GM19240 (cell line): ENCODE results near the gene PHAX.
"Not testable (repeated sequence)": the region's sequence is repeated elsewhere in the genome, so short reads cannot be mapped to it uniquely, and the experiment has no call there.

Experiments
- DNase-seq: peaks from one replicate; pipeline ENCODE4 v3.0.0; 2011; ENCODE audit warnings: low spot score; ENCODE audit not compliant: insufficient read length

PHAX gene

DNA sequence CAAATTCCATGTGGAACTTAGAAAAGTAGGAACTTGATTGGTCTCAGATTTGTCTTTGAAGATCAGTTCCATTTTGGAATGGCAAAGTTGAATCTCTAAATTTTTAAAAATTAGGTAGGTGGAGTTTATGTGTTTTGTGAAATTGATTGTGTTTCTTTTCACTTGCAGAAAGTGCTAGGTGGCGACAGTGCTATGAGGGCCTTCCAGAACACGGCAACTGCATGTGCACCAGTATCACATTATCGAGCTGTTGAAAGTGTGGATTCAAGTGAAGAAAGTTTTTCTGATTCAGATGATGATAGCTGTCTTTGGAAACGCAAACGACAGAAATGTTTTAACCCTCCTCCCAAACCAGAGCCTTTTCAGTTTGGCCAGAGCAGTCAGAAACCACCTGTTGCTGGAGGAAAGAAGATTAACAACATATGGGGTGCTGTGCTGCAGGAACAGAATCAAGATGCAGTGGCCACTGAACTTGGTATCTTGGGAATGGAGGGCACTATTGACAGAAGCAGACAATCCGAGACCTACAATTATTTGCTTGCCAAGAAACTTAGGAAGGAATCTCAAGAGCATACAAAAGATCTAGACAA, 2.8 kb downstream of the PHAX start:
- DNase-seq = no peak

DNA sequence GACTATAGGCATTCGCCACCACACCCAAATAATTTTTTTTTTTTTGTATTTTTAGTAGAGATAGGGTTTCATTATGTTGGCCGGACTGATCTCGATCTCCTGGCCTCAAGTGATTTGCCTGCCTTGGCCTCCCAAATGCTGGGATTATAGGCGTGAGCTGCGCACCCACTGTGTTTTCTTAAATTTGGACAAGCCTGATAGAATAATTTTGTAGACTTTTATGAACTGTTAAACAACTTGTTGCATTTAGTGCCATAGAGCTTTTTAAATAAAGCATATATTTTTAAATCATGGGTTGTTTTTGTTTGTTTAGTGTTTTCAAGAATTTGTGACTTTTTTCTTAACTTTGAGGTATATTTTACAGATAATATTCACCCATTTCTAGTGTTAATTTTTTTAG, 4.8 kb downstream of the PHAX start:
- DNase-seq = no peak

DNA sequence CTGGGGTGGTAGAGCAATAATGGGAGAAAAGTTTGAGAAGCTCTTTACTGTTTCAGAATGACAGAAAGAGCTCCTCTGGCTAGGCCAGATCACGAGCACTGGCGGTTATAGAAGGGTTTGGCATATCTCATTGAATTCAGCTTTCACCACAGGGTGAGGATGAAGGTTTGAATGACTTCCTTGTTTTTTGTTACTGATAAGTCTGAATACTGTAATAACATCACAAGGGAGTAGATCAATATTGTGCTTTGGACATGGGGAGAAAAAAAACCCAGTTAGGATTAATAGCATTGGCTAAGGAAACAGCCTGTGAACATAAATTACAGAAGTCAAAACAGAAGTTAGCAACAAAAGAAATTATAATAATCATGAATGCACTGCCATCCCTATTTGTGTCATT, 9.4 kb downstream of the PHAX start:
- no peak for DNase-seq

GRCh38 chr5:126610616-126611015, 9.9 kb downstream of the PHAX start:
- DNase-seq = no peak

- DNase-seq = no peak
Observed at GRCh38 chr5:126613941-126614592, 13.3 kb downstream of the PHAX start.

GRCh38 chr5:126615286-126615685, 14.5 kb downstream of the PHAX start:
- peak; percentile 11 for DNase-seq

- DNase-seq = not testable (repeated sequence)
Observed at GRCh38 chr5:126617603-126618002, 16.9 kb downstream of the PHAX start.

- no peak for DNase-seq
Observed at GRCh38 chr5:126619781-126620180, 19.0 kb downstream of the PHAX start.

DNA sequence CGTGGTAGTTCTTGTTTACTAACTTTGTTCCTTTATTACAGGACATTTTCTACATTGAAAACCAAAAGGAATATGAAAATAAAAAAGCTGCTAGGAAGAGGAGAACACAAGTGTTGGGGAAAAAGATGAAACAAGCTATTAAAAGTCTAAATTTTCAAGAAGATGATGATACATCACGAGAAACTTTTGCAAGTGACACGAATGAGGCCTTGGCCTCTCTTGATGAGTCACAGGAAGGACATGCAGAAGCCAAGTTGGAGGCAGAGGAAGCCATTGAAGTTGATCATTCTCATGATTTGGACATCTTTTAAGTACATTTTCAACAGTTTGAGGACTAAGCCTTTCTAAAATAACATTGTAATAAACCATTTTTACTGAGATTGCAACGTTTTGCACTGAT, 23.8 kb downstream of the PHAX start:
- no peak for DNase-seq

- DNase-seq = no peak
Observed at GRCh38 chr5:126628102-126628501, 27.4 kb downstream of the PHAX start.

DNA sequence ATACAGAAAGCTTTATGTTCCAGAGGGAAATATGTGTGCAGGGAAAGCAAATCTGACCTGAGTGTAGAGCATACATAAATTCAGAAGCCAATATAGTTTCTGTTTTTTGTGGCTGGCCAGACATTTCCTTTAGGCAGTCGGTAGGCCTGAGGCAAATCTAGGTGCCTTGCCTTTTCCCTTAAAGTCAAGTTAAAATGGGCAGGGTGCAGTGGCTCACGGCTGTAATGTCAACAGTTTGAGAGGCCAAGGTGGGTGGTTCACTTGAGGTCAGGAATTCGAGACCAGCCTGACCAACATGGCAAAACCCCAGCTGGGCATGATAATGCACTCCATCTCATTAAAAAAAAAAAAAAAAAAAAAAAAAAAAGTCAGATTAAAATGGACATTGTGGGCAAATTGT, 31.2 kb downstream of the PHAX start:
- no peak for DNase-seq

DNA sequence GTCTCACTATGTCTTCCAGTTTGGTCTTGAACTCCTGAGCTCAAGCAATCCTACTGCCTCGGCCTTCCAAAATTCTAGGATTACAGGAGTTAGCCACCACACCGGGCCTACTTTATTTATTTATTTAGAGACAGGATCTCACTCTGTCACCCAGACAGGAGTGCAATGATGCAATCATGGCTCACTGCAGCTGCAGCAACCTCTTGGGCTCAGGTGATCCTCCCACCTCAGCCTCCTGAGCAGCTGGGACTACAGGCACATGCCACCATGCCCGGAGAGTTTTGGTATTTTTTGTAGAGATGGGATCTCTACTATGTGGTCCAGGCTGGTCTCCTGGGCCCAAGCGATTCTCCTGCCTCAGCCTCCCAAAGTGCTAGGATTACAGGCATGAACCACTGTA, 32.8 kb downstream of the PHAX start:
- DNase-seq = no peak

GRCh38 chr5:126635585-126635984, 34.8 kb downstream of the PHAX start:
- no peak for DNase-seq

- no peak for DNase-seq
Observed at GRCh38 chr5:126636956-126637355, 36.2 kb downstream of the PHAX start.

- no peak for DNase-seq
Observed at GRCh38 chr5:126640866-126641265, 40.1 kb downstream of the PHAX start.

- DNase-seq = no peak
Observed at GRCh38 chr5:126641387-126641786, 40.6 kb downstream of the PHAX start.

DNA sequence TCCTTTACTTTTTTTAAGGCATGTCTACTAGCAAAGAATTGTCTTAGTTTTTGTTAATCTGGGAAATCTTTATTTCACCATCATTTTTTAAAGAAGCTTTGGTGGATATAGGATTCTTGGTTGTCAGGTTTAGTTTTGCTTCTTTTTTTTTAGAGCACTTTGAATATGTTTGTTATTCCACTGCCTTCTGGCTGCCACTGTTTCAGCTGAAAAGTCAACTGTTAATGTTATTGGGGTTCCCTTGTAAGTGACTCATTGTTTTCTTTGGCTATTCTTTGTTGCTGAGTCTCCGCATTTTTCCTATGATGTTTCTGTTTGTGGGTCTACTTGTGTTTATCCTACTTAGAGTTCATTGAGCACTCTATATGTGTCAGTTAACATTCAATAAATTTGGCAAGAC, 44.4 kb downstream of the PHAX start:
- DNase-seq = no peak

DNA sequence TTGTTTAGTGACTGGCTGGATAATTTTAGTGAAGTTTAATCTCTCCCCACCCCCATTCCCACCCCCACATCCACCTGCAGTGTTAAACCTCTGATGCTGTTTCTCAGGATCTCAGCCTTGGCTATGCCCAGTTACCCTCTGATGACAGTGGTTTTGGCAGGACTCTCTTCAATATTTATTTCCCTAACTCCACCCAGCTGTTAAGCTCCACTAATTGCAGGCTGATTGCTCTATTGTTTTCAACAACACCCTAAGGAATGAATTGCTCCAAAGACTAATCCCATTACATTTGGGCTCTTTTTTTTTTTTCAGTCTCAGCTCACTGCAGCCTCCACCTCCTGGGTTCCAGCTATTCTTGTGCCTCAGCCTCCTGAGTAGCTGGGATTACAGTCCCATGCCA, 46.3 kb downstream of the PHAX start:
- no peak for DNase-seq

GRCh38 chr5:126648471-126648870, 47.7 kb downstream of the PHAX start:
- no peak for DNase-seq

GRCh38 chr5:126649057-126649456, 48.3 kb downstream of the PHAX start:
- not testable (repeated sequence) for DNase-seq

DNA sequence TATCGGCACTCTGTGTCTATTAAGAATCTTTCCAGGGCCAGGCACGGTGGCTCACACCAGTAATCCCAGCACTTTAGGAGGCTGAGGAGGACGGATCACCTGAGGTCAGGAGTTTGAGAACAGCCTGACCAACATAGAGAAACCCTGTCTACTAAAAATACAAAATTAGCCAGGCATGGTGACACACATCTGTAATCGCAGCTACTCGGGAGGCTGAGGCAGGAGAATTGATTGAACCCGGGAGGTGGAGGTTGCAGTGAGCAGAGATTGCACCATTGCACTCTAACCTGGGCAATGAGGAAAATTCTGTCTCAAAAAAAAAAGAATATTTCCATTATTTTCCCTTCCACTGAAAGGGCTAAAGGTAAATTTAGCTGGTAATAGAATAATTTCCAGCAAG, 49.0 kb downstream of the PHAX start:
- DNase-seq = not testable (repeated sequence)

DNA sequence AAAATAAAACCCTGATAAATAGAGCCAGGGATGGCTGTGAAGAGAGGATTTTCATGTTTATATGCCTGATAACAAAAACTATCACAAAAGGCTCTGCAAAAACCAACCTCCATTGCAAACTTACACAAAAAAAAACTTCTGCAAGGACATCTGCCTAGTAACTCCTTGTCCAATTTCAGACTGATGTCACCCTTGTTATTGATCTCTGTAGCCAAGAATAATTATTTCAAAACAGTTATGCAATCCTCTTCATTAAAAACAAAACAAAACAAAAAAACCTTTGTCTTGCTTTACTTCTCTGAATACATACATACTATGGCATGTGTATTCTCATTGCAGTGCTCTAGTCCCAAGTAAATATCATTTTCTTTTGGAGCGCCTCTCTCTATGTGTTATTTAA, 49.7 kb downstream of the PHAX start:
- no peak for DNase-seq

DNA sequence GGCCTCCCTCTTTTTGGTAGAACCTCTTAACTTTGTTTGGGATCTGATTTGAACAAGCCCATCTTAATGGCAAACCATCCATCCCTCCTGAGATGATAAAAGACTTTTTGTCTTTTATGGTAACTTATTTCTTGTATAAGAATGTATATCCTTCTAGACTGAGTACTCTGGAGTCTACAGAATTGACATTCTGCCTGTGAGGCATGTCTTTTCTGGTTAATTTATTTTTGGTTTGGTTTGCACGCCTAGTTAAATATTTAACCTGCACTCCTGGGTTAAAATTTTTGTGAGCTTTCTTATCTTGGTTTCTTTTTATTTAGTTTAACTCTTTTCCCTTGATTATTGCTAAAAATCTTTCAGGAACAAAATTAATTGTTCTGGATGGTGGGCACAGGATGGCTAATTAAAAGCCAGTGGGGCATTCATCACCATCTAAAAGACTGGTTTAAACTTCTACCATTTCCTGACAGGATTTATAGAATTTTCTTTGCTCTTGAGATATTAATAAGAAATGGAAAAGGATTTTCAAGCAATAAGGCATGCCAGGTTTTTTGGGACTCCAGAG, 50.3 kb downstream of the PHAX start:
- no peak for DNase-seq
